Type B pancreatic cell (in vitro differentiated cells): Measurements from ENCODE around the gene TTC39A. TPM values are rescaled to one million over a fixed set of nuclear protein-coding genes. Genes with fewer than 3 reads are reported as not detected.

Experiments used
- DNase-seq: peaks from one replicate; pipeline ENCODE4 v3.0.0; 2021; ENCODE audit warnings: mixed read lengths; ENCODE audit not compliant: unreplicated experiment; ENCODE audit errors: extremely low spot score
- H3K27ac Mint-ChIP-seq: 2 replicates; pipeline ENCODE4 v1.8.0; 2021; ENCODE audit warnings: mild to moderate bottlenecking, mixed read lengths
- H3K27me3 Mint-ChIP-seq: 2 replicates; pipeline ENCODE4 v1.8.0; 2021; ENCODE audit warnings: mixed read lengths
- H3K36me3 Mint-ChIP-seq: 2 replicates; pipeline ENCODE4 v1.8.0; 2021; ENCODE audit warnings: mixed read lengths
- H3K4me1 Mint-ChIP-seq: one replicate; pipeline ENCODE4 v1.8.0; 2021; ENCODE audit warnings: mixed read lengths; ENCODE audit not compliant: unreplicated experiment
- H3K4me3 Mint-ChIP-seq: 2 replicates; pipeline ENCODE4 v1.8.0; 2021; ENCODE audit warnings: mild to moderate bottlenecking, mixed read lengths
- H3K9me3 Mint-ChIP-seq: 2 replicates; pipeline ENCODE4 v1.8.0; 2021; ENCODE audit warnings: mixed read lengths
- long read RNA-seq: library from polyadenylated mRNA; unstranded; transcript quantifications from one replicate; pipeline ENCODE4 v2.0.0, GENCODE V29; 2020
- total RNA-seq: library from RNA; stranded (reverse); gene quantifications from 2 replicates; pipeline ENCODE4 v1.2.1, GENCODE V29; 2021; ENCODE audit warnings: low replicate concordance
- TF ChIP-seq, protein P1 (sequence below): fragments of 200-600 bp; sonication (generic); conservative IDR thresholded peaks from 2 replicates; pipeline ENCODE4 v1.5.0; 2021; ENCODE audit warnings: antibody characterized with exemption, mild to moderate bottlenecking

The TTC39A gene
- total RNA-seq, result 16.3 and 21.1 TPM in 2 replicates
- long read RNA-seq, transcript TTC39A-208 (18 exons, 2,718 nt), result major isoform, 5 of 57 reads
- long read RNA-seq, partial matches to known transcripts, result 12 of 57 reads
- long read RNA-seq, other reads (novel, unspliced or antisense), result 37 of 57 reads

DNA sequence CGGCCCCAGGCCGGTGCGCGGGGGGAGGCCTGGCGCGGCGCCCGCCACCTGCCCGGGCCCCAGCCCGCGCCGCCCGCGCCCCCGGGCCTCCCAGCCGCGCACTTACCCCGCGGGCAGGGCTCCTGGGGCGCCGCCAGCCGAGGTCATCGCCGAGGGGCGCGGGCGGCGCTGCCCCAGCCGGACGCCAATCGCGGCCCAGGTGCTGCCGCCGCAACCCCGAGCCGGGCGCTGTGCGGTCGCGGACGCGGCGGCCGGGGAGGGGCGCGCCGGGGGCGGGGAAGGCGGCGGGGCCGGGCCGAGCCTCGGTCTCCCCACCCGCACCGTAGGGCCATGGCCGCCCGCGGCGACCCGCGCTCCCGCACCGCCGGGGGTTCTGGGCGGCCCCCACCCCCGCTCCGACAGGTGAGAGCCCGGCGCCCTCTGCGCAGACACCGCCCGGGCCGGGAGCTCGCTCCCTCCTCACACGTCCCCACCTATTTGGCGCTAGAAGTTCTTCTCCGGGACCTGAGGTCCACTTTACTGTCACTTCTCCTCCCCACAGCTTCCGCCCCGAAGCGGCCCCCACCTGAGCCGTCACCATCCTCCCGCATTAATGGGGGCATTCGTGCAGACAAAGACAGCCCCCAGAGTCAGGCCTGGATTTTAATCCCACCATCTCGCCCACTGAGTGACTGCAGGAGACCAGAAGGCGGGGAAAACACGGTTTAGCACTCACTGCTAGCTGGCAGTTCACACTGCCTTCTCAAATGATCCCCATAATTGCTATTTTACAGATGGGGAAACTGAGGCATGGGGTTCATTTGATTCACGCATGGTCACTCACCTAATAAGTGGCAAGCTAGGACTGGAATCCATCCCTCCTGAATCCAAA is at the start of gene TTC39A:
TTC39A (minus strand) TSS at position 232 of the 871 bp plus-strand sequence; CDS start at position 147, 85 bp downstream.
- H3K36me3 Mint-ChIP-seq, result no peaks in the 10 kb centered on the region
- H3K4me1 Mint-ChIP-seq, result peaks cover 7% of the 10 kb centered on the region
- TF ChIP-seq, protein P1, sequence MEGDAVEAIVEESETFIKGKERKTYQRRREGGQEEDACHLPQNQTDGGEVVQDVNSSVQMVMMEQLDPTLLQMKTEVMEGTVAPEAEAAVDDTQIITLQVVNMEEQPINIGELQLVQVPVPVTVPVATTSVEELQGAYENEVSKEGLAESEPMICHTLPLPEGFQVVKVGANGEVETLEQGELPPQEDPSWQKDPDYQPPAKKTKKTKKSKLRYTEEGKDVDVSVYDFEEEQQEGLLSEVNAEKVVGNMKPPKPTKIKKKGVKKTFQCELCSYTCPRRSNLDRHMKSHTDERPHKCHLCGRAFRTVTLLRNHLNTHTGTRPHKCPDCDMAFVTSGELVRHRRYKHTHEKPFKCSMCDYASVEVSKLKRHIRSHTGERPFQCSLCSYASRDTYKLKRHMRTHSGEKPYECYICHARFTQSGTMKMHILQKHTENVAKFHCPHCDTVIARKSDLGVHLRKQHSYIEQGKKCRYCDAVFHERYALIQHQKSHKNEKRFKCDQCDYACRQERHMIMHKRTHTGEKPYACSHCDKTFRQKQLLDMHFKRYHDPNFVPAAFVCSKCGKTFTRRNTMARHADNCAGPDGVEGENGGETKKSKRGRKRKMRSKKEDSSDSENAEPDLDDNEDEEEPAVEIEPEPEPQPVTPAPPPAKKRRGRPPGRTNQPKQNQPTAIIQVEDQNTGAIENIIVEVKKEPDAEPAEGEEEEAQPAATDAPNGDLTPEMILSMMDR, result no peak
- no peak for DNase-seq
- peak within 1 kb of the TSS; percentile 96 for H3K4me3 Mint-ChIP-seq
- H3K27me3 Mint-ChIP-seq, result peaks cover 16% of the 10 kb centered on the region
- no peaks in the 10 kb centered on the region for H3K9me3 Mint-ChIP-seq
- peak within 1 kb of the TSS; percentile 93 for H3K27ac Mint-ChIP-seq

DNA sequence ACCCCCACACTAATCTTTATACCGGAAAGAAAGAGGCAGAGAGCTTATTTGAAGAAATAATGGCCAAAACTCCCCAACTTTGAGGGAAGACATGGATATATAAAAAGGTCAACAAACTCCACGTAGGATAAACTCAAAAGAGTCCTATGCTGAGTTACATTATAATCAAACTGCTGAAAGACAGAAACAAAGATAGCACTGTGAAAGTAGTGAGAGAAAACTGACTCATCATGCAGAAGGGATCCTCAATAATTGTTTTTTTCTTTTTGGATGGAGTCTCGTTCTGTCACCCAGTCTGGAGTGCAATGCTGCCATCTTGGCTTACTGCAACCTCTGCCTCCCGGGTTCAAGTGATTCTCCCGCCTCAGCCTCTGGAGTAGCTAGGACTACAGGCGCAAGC is 48.5 kb upstream of the TTC39A start:
- Mint-ChIP-seq H3K36me3 (peaks cover 45% of the 10 kb centered on the region), H3K4me1 (no peaks in the 10 kb centered on the region), H3K27me3 (no peaks in the 10 kb centered on the region), H3K9me3 (no peaks in the 10 kb centered on the region), H3K27ac (no peak overlapping the region), H3K4me3 (no peak overlapping the region)
- no peak for DNase-seq
- TF ChIP-seq, protein P1, result no peak

- TF ChIP-seq, protein P1, result no peak
- H3K4me3 Mint-ChIP-seq, result no peak overlapping the region
- H3K36me3 Mint-ChIP-seq, result peaks cover 23% of the 10 kb centered on the region
- no peaks in the 10 kb centered on the region for H3K27me3 Mint-ChIP-seq
- DNase-seq, result no peak
- no peaks in the 10 kb centered on the region for H3K4me1 Mint-ChIP-seq
- H3K9me3 Mint-ChIP-seq, result no peaks in the 10 kb centered on the region
- H3K27ac Mint-ChIP-seq, result no peak overlapping the region
These were observed 43.5 kb upstream of the TTC39A start for GRCh38 chr1:51373898-51374297.

DNA sequence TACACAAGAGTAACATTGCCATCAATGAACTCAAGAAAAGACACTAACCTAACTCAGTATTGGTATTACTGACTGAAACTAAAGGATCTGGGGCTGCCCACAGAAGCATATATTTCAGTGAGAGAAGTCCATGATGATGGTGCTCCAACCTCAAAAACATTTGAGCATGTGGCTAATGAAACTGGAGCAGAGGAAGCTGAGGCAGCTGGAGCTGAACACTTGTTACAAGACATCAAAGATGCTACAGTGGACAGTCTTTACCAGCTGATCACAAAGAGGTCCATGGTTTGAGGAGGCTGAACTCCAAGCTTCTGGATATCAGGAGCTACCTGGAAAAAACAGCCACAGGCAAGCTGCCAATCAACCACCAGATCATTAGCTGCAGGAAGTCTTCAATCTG is 42.2 kb upstream of the TTC39A start:
- no peak overlapping the region for H3K27ac Mint-ChIP-seq
- H3K36me3 Mint-ChIP-seq, result peaks cover 21% of the 10 kb centered on the region
- TF ChIP-seq, protein P1, result no peak
- no peak overlapping the region for H3K4me3 Mint-ChIP-seq
- H3K27me3 Mint-ChIP-seq, result no peaks in the 10 kb centered on the region
- no peak for DNase-seq
- H3K4me1 Mint-ChIP-seq, result no peaks in the 10 kb centered on the region
- no peaks in the 10 kb centered on the region for H3K9me3 Mint-ChIP-seq

GRCh38 chr1:51369171-51369570 is 38.8 kb upstream of the TTC39A start:
- Mint-ChIP-seq H3K27ac (no peak overlapping the region), H3K9me3 (no peaks in the 10 kb centered on the region), H3K36me3 (peaks cover 18% of the 10 kb centered on the region), H3K4me1 (no peaks in the 10 kb centered on the region), H3K27me3 (no peaks in the 10 kb centered on the region), H3K4me3 (no peak overlapping the region)
- no peak for DNase-seq
- TF ChIP-seq, protein P1, result no peak
